Measurements from ENCODE around the gene TRAIP. TPM values are rescaled to one million over a fixed set of nuclear protein-coding genes. Genes with fewer than 3 reads are reported as not detected.

Gene TRAIP
- total and polyA plus RNA-seq, 12 donors: 0.60 to 6.9 (median 2.2) TPM

- no peak overlapping the region for H3K27ac ChIP-seq
- H3K4me1 ChIP-seq (replicated peaks in 1 of 2): no peaks in the 10 kb centered on the region
- no peaks in the 10 kb centered on the region for H3K27me3 ChIP-seq
- intact Hi-C loops (cut with DNase I): no loop called here
- no peaks in the 10 kb centered on the region for H3K9me3 ChIP-seq (replicated peaks in 1 of 3)
- 64 to 100% (median 81%) methylated on average over 1 to 5 of the region's 5 CpGs for whole genome bisulfite sequencing, 4 donors
- H3K36me3 ChIP-seq (replicated peaks in 1 of 2): no peaks in the 10 kb centered on the region
- TF ChIP-seq POLR2A (IDR thresholded peaks at IDR 0.05): no peak
- TF ChIP-seq, protein P1, sequence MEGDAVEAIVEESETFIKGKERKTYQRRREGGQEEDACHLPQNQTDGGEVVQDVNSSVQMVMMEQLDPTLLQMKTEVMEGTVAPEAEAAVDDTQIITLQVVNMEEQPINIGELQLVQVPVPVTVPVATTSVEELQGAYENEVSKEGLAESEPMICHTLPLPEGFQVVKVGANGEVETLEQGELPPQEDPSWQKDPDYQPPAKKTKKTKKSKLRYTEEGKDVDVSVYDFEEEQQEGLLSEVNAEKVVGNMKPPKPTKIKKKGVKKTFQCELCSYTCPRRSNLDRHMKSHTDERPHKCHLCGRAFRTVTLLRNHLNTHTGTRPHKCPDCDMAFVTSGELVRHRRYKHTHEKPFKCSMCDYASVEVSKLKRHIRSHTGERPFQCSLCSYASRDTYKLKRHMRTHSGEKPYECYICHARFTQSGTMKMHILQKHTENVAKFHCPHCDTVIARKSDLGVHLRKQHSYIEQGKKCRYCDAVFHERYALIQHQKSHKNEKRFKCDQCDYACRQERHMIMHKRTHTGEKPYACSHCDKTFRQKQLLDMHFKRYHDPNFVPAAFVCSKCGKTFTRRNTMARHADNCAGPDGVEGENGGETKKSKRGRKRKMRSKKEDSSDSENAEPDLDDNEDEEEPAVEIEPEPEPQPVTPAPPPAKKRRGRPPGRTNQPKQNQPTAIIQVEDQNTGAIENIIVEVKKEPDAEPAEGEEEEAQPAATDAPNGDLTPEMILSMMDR (IDR thresholded peaks at IDR 0.05): no peak
- no peak for DNase-seq
- H3K4me3 ChIP-seq: no peak overlapping the region
Observed at GRCh38 chr3:49876567-49876966, 20.2 kb upstream of the TRAIP start.

- intact Hi-C loops (cut with DNase I): no loop called here
- 81 to 94% (median 91%) methylated on average over 3 to 8 of the region's 8 CpGs; no CpG with 5 or more reads in 1 of the 4 donors for WGBS, 4 donors
- H3K27ac ChIP-seq: no peak overlapping the region
- H3K27me3 ChIP-seq: peaks cover 19% of the 10 kb centered on the region
- H3K4me3 ChIP-seq: no peak overlapping the region
- no peaks in the 10 kb centered on the region for H3K36me3 ChIP-seq (replicated peaks in 1 of 2)
- no peak for DNase-seq
- no peaks in the 10 kb centered on the region for H3K9me3 ChIP-seq (replicated peaks in 1 of 3)
- TF ChIP-seq POLR2A (IDR thresholded peaks at IDR 0.05): no peak
- TF ChIP-seq, protein P1 (IDR thresholded peaks at IDR 0.05): no peak
- peaks cover 7 to 12% of the 10 kb centered on the region in 2 donors for H3K4me1 ChIP-seq (replicated peaks in 1 of 2)
Observed at GRCh38 chr3:49873623-49874022, 17.3 kb upstream of the TRAIP start.

GRCh38 chr3:49872801-49873281, 16.5 kb upstream of the TRAIP start:
- no peak for DNase-seq
- WGBS, 4 donors: 53 to 74% (median 58%) methylated on average over 1 to 4 of the region's 4 CpGs
- TF ChIP-seq, protein P1 (IDR thresholded peaks at IDR 0.05): no peak
- no peak for TF ChIP-seq POLR2A (IDR thresholded peaks at IDR 0.05)

DNA sequence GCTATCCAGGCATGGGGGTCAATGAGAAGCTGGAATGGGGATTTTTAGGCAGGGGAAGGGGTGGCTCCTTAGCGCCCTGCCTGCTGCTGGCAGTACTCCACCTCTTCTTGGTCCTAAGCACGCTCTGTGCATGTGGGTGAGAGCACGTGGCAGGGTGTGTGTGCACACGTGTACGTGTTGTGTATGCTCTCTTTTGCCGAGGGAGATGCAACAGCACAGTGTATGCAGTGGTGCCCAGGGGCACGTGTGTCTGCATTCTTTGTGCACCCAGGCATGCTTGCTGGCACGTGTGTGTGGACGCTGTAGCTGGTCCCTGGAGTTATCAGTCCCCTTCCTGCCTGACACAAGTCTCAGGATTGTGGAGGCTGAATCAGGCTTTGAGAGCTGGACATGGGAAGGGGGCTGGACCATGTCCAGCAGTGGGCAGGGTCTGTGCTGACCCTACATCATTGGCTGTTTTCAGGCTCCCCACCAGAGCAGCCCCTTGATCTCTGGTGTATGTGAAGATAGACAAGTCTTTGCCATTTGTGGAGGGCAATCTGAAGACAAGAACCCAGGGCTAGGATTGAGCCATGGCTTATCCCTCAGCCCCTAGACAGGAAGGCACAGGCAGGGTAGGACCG, 15.3 kb upstream of the TRAIP start:
- H3K27me3 ChIP-seq: peaks cover 27% of the 10 kb centered on the region

More at GRCh38 chr3:49872801-49873281, 16.5 kb upstream of the TRAIP start:
- Histone ChIP-seq H3K36me3 (replicated peaks in 1 of 2) (no peaks in the 10 kb centered on the region), H3K4me3 (no peak overlapping the region), H3K9me3 (replicated peaks in 1 of 3) (no peaks in the 10 kb centered on the region), H3K27ac (no peak overlapping the region), H3K4me1 (replicated peaks in 1 of 2) (peaks cover 7 to 12% of the 10 kb centered on the region in 2 donors), H3K27me3 (peaks cover 27% of the 10 kb centered on the region)
- intact Hi-C loops (cut with DNase I): no loop called here

More for the DNA sequence above, 15.3 kb upstream of the TRAIP start:
- intact Hi-C loops (cut with DNase I): no loop called here
- DNase-seq: no peak
- no peak overlapping the region for H3K27ac ChIP-seq
- no peak for TF ChIP-seq POLR2A (IDR thresholded peaks at IDR 0.05)
- TF ChIP-seq, protein P1 (IDR thresholded peaks at IDR 0.05): no peak
- WGBS, 4 donors: 63 to 77% (median 70%) methylated on average over 1 to 10 of the region's 10 CpGs
- no peaks in the 10 kb centered on the region for H3K36me3 ChIP-seq (replicated peaks in 1 of 2)
- peaks cover 7 to 12% of the 10 kb centered on the region in 2 donors for H3K4me1 ChIP-seq (replicated peaks in 1 of 2)
- H3K9me3 ChIP-seq (replicated peaks in 1 of 3): no peaks in the 10 kb centered on the region
- H3K4me3 ChIP-seq: no peak overlapping the region
